ENCODE measurements around the gene TEAD1.
"Not testable (repeated sequence)": the region's sequence is repeated elsewhere in the genome, so short reads cannot be mapped to it uniquely, and the experiment has no call there.

TEAD1 gene

DNA sequence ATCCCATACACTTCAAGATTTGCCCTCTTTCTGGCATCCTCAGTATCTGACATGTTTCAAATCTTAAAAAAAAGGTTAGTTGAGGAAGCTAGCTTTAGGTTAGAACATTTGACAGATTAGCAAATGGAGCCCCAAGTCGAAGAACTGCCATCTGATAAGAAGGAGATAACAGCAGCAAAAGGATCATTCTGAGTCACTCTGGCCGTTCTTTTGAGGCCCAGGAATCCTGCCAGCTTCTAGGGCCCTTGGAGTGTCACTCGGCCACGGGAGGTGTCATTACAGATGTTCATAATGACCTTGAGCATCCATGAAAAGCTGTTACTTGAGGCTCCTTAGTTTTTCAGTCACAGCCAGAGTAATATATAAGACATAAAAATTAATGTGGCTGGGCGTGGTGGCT lies 202.8 kb downstream of the TEAD1 start:
- no peak for DNase-seq
- no peak overlapping the region for H2AFZ ChIP-seq (ENCODE audit: low read length)
- H3K27ac ChIP-seq (ENCODE audit: low read length): no peak overlapping the region
- H3K27me3 ChIP-seq (replicated peaks; ENCODE audit: insufficient read depth, low read length): no peaks in the 10 kb centered on the region
- no peak overlapping the region for H3K9ac ChIP-seq (ENCODE audit: low read length)
- no peaks in the 10 kb centered on the region for H4K20me1 ChIP-seq (ENCODE audit: insufficient read depth, low read length)
- no peaks in the 10 kb centered on the region for H3F3A ChIP-seq (ENCODE audit: insufficient read depth, low read length)
- no peaks in the 10 kb centered on the region for H3K4me1 ChIP-seq (ENCODE audit: low read length)
- TF ChIP-seq, protein P1, sequence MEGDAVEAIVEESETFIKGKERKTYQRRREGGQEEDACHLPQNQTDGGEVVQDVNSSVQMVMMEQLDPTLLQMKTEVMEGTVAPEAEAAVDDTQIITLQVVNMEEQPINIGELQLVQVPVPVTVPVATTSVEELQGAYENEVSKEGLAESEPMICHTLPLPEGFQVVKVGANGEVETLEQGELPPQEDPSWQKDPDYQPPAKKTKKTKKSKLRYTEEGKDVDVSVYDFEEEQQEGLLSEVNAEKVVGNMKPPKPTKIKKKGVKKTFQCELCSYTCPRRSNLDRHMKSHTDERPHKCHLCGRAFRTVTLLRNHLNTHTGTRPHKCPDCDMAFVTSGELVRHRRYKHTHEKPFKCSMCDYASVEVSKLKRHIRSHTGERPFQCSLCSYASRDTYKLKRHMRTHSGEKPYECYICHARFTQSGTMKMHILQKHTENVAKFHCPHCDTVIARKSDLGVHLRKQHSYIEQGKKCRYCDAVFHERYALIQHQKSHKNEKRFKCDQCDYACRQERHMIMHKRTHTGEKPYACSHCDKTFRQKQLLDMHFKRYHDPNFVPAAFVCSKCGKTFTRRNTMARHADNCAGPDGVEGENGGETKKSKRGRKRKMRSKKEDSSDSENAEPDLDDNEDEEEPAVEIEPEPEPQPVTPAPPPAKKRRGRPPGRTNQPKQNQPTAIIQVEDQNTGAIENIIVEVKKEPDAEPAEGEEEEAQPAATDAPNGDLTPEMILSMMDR (IDR thresholded peaks at IDR 0.05; ENCODE audit: low read length): no peak
- TF ChIP-seq EZH2 (optimal IDR thresholded peaks at IDR 0.05; ENCODE audit: low read depth, low read length) (no peak), EZH2phosphoT487 (IDR thresholded peaks at IDR 0.05; ENCODE audit: low read length) (no peak)
- H3K9me3 ChIP-seq (replicated peaks; ENCODE audit: insufficient read depth, low read length): no peaks in the 10 kb centered on the region
- no peaks in the 10 kb centered on the region for H3K9me2 ChIP-seq (replicated peaks; ENCODE audit: insufficient read depth, low read length)
- H3K79me2 ChIP-seq (ENCODE audit: low read length): no peaks in the 10 kb centered on the region
- no peaks in the 10 kb centered on the region for H3K36me3 ChIP-seq (replicated peaks; ENCODE audit: insufficient read depth, low read length)
- H3K4me3 ChIP-seq (ENCODE audit: low read length): no peak overlapping the region
- no peak overlapping the region for H3K4me2 ChIP-seq (ENCODE audit: low read depth, low read length)

DNA sequence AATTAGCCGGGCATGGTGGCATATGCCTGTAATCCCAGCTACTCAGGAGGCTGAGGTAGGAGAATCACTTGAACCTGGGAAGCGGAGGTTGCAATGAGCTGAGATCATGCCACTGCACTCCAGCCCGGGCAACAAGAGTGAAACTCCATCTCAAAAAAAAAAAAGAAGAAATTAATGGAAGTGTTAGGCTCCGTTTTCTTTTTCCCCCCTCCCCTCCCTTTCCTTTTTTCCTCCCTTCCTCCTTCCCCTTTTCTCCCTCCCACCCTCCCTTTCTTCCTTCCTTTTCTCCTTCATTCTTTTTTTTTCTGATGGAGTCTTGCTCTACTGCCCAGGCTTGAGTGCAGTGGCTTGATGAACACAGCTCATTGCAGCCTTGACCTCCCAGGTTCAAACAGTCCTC lies 203.3 kb downstream of the TEAD1 start:
- H4K20me1 ChIP-seq (ENCODE audit: insufficient read depth, low read length); H3K27me3 ChIP-seq (replicated peaks; ENCODE audit: insufficient read depth, low read length); H3K9me2 ChIP-seq (replicated peaks; ENCODE audit: insufficient read depth, low read length); H2AFZ ChIP-seq (ENCODE audit: low read length); H3K4me1 ChIP-seq (ENCODE audit: low read length); H3F3A ChIP-seq (ENCODE audit: insufficient read depth, low read length); H3K9me3 ChIP-seq (replicated peaks; ENCODE audit: insufficient read depth, low read length); H3K4me2 ChIP-seq (ENCODE audit: low read depth, low read length); DNase-seq; H3K36me3 ChIP-seq (replicated peaks; ENCODE audit: insufficient read depth, low read length); H3K79me2 ChIP-seq (ENCODE audit: low read length); H3K27ac ChIP-seq (ENCODE audit: low read length); H3K9ac ChIP-seq (ENCODE audit: low read length); H3K4me3 ChIP-seq (ENCODE audit: low read length): not testable (repeated sequence)

DNA sequence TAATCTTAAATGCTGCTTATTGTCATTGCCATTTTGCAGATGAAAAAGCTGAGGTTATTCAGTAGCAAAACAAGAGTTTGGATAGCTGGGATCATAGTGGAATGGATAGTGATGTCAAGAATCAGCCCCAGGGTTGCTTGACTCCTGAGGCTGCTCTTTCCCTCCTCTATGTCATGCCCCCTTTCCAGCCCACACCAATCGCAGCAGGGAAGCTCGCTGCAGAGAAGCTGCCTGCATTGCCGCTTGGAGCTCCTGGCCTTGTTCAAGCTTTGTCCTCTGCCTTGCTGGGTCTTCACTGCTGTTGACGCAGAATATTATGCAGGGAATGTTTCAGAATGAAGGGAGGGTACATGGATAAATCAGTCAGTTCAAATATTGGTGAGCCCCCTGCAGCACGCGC lies 206.1 kb downstream of the TEAD1 start:
- no peak overlapping the region for H3K4me2 ChIP-seq (ENCODE audit: low read depth, low read length)
- H2AFZ ChIP-seq (ENCODE audit: low read length): no peak overlapping the region
- no peaks in the 10 kb centered on the region for H3F3A ChIP-seq (ENCODE audit: insufficient read depth, low read length)
- H4K20me1 ChIP-seq (ENCODE audit: insufficient read depth, low read length): no peaks in the 10 kb centered on the region
- no peaks in the 10 kb centered on the region for H3K36me3 ChIP-seq (replicated peaks; ENCODE audit: insufficient read depth, low read length)
- no peak for DNase-seq
- TF ChIP-seq EZH2 (optimal IDR thresholded peaks at IDR 0.05; ENCODE audit: low read depth, low read length): no peak
- TF ChIP-seq EZH2phosphoT487 (IDR thresholded peaks at IDR 0.05; ENCODE audit: low read length): no peak
- TF ChIP-seq, protein P1 (IDR thresholded peaks at IDR 0.05; ENCODE audit: low read length): no peak
- H3K79me2 ChIP-seq (ENCODE audit: low read length): no peaks in the 10 kb centered on the region
- no peak overlapping the region for H3K27ac ChIP-seq (ENCODE audit: low read length)
- no peak overlapping the region for H3K4me3 ChIP-seq (ENCODE audit: low read length)
- H3K4me1 ChIP-seq (ENCODE audit: low read length): no peaks in the 10 kb centered on the region
- no peaks in the 10 kb centered on the region for H3K27me3 ChIP-seq (replicated peaks; ENCODE audit: insufficient read depth, low read length)
- H3K9me3 ChIP-seq (replicated peaks; ENCODE audit: insufficient read depth, low read length): no peaks in the 10 kb centered on the region
- H3K9me2 ChIP-seq (replicated peaks; ENCODE audit: insufficient read depth, low read length): no peaks in the 10 kb centered on the region
- H3K9ac ChIP-seq (ENCODE audit: low read length): no peak overlapping the region

DNA sequence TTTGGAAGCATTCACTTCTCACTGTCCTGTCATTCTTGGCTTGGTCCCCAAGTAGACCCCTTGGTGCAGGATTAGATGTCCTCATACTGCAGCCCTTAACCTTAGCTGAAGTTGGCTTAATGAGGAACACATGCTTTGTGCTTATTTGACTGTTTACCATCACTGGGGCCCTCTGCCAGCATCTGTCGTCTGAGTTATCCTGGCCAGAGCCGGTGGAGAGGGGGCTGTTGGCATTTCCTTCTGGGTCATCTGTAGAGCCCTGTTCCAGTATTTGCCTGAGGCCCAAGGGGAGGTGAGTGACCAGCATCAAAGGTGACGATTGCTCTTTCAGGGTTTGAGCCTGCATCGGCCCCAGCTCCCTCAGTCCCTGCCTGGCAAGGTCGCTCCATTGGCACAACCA lies 208.4 kb downstream of the TEAD1 start:
- Histone ChIP-seq H3F3A (ENCODE audit: insufficient read depth, low read length) (no peaks in the 10 kb centered on the region), H3K9me2 (replicated peaks; ENCODE audit: insufficient read depth, low read length) (no peaks in the 10 kb centered on the region), H3K4me1 (ENCODE audit: low read length) (no peaks in the 10 kb centered on the region), H3K4me3 (ENCODE audit: low read length) (no peak overlapping the region), H3K79me2 (ENCODE audit: low read length) (no peaks in the 10 kb centered on the region), H4K20me1 (ENCODE audit: insufficient read depth, low read length) (no peaks in the 10 kb centered on the region), H3K9ac (ENCODE audit: low read length) (no peak overlapping the region), H3K36me3 (replicated peaks; ENCODE audit: insufficient read depth, low read length) (no peaks in the 10 kb centered on the region), H3K27me3 (replicated peaks; ENCODE audit: insufficient read depth, low read length) (no peaks in the 10 kb centered on the region), H3K27ac (ENCODE audit: low read length) (no peak overlapping the region), H2AFZ (ENCODE audit: low read length) (no peak overlapping the region), H3K4me2 (ENCODE audit: low read depth, low read length) (no peak overlapping the region), H3K9me3 (replicated peaks; ENCODE audit: insufficient read depth, low read length) (no peaks in the 10 kb centered on the region)
- no peak for TF ChIP-seq EZH2 (optimal IDR thresholded peaks at IDR 0.05; ENCODE audit: low read depth, low read length)
- TF ChIP-seq, protein P1 (IDR thresholded peaks at IDR 0.05; ENCODE audit: low read length): no peak
- no peak for TF ChIP-seq EZH2phosphoT487 (IDR thresholded peaks at IDR 0.05; ENCODE audit: low read length)
- no peak for DNase-seq
